Kidney (tissue), 14 donors: Measurements from ENCODE around the gene ARFIP1. TPM values are rescaled to one million over a fixed set of nuclear protein-coding genes. Genes with fewer than 3 reads are reported as not detected.
A peak's percentile ranks its signal among the peaks of the same experiment; 100 is the strongest.

Experiments
- DNase-seq, 5 donors: peaks; one replicate each; pipeline ENCODE4 v3.0.0-alpha.2; 2013 to 2020
- FAIRE-seq: peaks from 2 replicates; lab custom pipeline; 2012; peaks lifted over from hg19 to GRCh38; lab: Jason Lieb, UNC
- H3K27ac ChIP-seq, 2 donors: one replicate each; pipeline ENCODE4 v1.7.0; 2013; ENCODE audit warnings: low read depth in 2 of 2, low read length in 2 of 2, inconsistent platforms in 1 of 2
- H3K27me3 ChIP-seq: one replicate; pipeline ENCODE4 v1.7.1; 2013; ENCODE audit warnings: low read length, inconsistent platforms; ENCODE audit not compliant: control insufficient read depth, insufficient read depth
- H3K36me3 ChIP-seq, 3 donors: one replicate each; pipeline versions ENCODE4 v1.7.0 to v1.7.1; 2013; ENCODE audit warnings: low read length in 3 of 3, control low read depth in 1 of 3, inconsistent platforms in 1 of 3; ENCODE audit not compliant: insufficient read depth in 3 of 3, control insufficient read depth in 2 of 3
- H3K4me1 ChIP-seq, 3 donors: one replicate each; pipeline versions ENCODE4 v1.7.0 to v1.7.1; 2013; ENCODE audit warnings: low read length in 3 of 3, inconsistent platforms in 1 of 3, low read depth in 1 of 3; ENCODE audit not compliant: control insufficient read depth in 2 of 3, insufficient read depth in 2 of 3
- H3K4me3 ChIP-seq, 3 donors: one replicate each; pipeline versions ENCODE4 v1.7.0 to v1.8.1; 2013; ENCODE audit warnings: low read length in 3 of 3, control low read depth in 1 of 3, inconsistent platforms in 1 of 3
- H3K9ac ChIP-seq, 3 donors: one replicate each; pipeline versions ENCODE4 v1.7.0 to v1.7.1; 2013; ENCODE audit warnings: low read length in 3 of 3, control low read depth in 1 of 3, inconsistent platforms in 1 of 3
- H3K9me3 ChIP-seq, 3 donors: one replicate each; pipeline versions ENCODE4 v1.7.0 to v1.7.1; 2013; ENCODE audit warnings: low read length in 3 of 3, control low read depth in 1 of 3, inconsistent platforms in 1 of 3; ENCODE audit not compliant: control insufficient read depth in 2 of 3, insufficient read depth in 1 of 3
- intact Hi-C: fragments of 100-400 bp; cut with DNase I; formaldehyde crosslinking; loops from one replicate; pipeline ENCODE4 v1.11.1; 2022
- polyA plus RNA-seq: library from polyadenylated mRNA; stranded (reverse); fragments of 350-450 nt; fragmentation: Illumina TruSeq; extraction: RNeasy Lipid Tissue Mini Kit (QIAGEN cat#74804); gene quantifications from one replicate; pipeline ENCODE4 v1.2.3, GENCODE V29; 2014; ENCODE audit warnings: low read depth, low replicate concordance; ENCODE audit not compliant: insufficient read depth
- total RNA-seq: library from RNA; stranded (reverse); fragmentation: NEBNext Ultra II Directional; extraction: Animal tissue kit (Norgen Biotek cat#: 25700); gene quantifications from one replicate; pipeline ENCODE4 v1.2.1, GENCODE V29; 2021
- TF ChIP-seq, protein P1 (sequence below): IDR thresholded peaks from 3 replicates; pipeline ENCODE4 v1.5.1; 2012; ENCODE audit warnings: mild to moderate bottlenecking, moderate library complexity, borderline replicate concordance; ENCODE audit not compliant: insufficient read depth; ENCODE audit errors: extremely low read depth
- donor health status: control.
- donor health status: control.
- donor health status: control.
- donor health status: control.
- donor health status: control.
- donor health status: DM: yes; HTN: yes; CAD: no.
- donor health status: Normal renal cell carcinoma (clear cell type).

ARFIP1 gene
- total and polyA plus RNA-seq, 2 donors from 2014 or later, result 23.2 to 39.1 TPM

DNA sequence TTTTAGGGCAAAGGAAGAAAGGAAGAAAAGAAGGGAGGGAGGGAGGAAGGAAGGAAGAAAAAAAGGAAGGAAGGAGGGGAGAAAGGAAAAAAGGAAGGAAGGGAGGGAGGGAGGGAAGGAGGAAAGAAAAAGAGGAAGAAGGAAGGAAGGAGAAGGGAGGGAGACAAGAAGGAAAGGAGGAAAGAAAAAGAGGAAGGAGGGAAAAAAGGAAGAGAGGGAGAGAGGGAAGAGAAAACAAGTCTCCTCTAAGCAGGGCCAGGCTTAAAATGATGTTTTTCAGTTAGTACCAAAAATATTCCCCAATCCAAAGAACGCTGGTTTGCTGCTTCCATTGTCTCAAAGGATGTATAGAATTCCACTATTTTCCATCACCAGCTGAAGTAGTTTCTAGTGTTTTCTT lies 2.3 kb upstream of the ARFIP1 start:
- Histone ChIP-seq H3K36me3 (no peaks in the 10 kb centered on the region), H3K4me1 (peaks cover 0 to 3% (median 3%) of the 10 kb centered on the region in 3 donors), H3K4me3 (no peak overlapping the region), H3K27ac (no peak overlapping the region), H3K9ac (no peak overlapping the region), H3K9me3 (no peaks in the 10 kb centered on the region), H3K27me3 (no peaks in the 10 kb centered on the region)
- DNase-seq (no peak), FAIRE-seq (no peak)
- TF ChIP-seq, protein P1, sequence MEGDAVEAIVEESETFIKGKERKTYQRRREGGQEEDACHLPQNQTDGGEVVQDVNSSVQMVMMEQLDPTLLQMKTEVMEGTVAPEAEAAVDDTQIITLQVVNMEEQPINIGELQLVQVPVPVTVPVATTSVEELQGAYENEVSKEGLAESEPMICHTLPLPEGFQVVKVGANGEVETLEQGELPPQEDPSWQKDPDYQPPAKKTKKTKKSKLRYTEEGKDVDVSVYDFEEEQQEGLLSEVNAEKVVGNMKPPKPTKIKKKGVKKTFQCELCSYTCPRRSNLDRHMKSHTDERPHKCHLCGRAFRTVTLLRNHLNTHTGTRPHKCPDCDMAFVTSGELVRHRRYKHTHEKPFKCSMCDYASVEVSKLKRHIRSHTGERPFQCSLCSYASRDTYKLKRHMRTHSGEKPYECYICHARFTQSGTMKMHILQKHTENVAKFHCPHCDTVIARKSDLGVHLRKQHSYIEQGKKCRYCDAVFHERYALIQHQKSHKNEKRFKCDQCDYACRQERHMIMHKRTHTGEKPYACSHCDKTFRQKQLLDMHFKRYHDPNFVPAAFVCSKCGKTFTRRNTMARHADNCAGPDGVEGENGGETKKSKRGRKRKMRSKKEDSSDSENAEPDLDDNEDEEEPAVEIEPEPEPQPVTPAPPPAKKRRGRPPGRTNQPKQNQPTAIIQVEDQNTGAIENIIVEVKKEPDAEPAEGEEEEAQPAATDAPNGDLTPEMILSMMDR, result no peak
- intact Hi-C loops, result no loop called here

- no peaks in the 10 kb centered on the region for H3K36me3 ChIP-seq
- H3K9ac ChIP-seq, result peak overlapping the region; percentile 66 to 77 (median 68)
- peaks cover 0 to 3% (median 3%) of the 10 kb centered on the region in 3 donors for H3K4me1 ChIP-seq
- no peaks in the 10 kb centered on the region for H3K9me3 ChIP-seq
- DNase-seq (peak; percentile 53 to 75 (median 63)), FAIRE-seq (no peak)
- H3K27ac ChIP-seq, result peak overlapping the region; percentile 89 to 95
- H3K4me3 ChIP-seq, result peak overlapping the region; percentile 87 to 97 (median 87)
- TF ChIP-seq, protein P1, result no peak
- intact Hi-C loops, result no loop called here
- H3K27me3 ChIP-seq, result no peaks in the 10 kb centered on the region
These were observed 870 bp upstream of the ARFIP1 start for GRCh38 chr4:152778656-152779512.

GRCh38 chr4:152780267-152780778 lies 569 bp downstream of the ARFIP1 start:
- Histone ChIP-seq H3K4me1 (peaks cover 0 to 3% (median 3%) of the 10 kb centered on the region in 3 donors), H3K4me3 (peak overlapping the region; percentile 87 to 97 (median 87)), H3K9me3 (no peaks in the 10 kb centered on the region), H3K27ac (peak overlapping the region; percentile 89 to 95), H3K36me3 (peaks cover 0 to 3% (median 0%) of the 10 kb centered on the region in 3 donors), H3K27me3 (no peaks in the 10 kb centered on the region), H3K9ac (peak overlapping the region; percentile 68 to 93 (median 78))
- TF ChIP-seq, protein P1, result no peak
- intact Hi-C loops, result no loop called here
- FAIRE-seq, result no peak
- peak in 1 of 5 donors; percentile 60 for DNase-seq
